K562 (cell line): Measurements from ENCODE around the gene TUT7. TPM values are rescaled to one million over a fixed set of nuclear protein-coding genes. Genes with fewer than 3 reads are reported as not detected.

Source experiments
- ATAC-seq: fragments of 200-7000 bp; cut with Tn5 transposase; 3 replicates; pipeline ENCODE4 v1.9.1; 2020; ENCODE audit warnings: moderate library complexity
- BruUV-seq: library from RNA; stranded (reverse); fragments of 400-500 nt; replicated peaks from 2 replicates; lab custom pipeline; 2021; lab: Mats Ljungman, UMichigan
- CTCF ChIA-PET: fragments of 300-600 bp; formaldehyde crosslinking; extraction: SDS; loops from one replicate; lab custom pipeline; 2021; ENCODE audit warnings: low intra/inter-chr PET ratio; lab: Yijun Ruan, JAX
- POLR2A ChIA-PET: fragments of 300-600, 350-650 bp; sonication (Branson Sonifier 250); formaldehyde crosslinking; extraction: SDS; loops from one replicate; lab custom pipeline; 2021; ENCODE audit warnings: antibody characterized with exemption, inconsistent platforms; lab: Yijun Ruan, JAX
- DNase-seq, 4 experiments: peaks; one replicate each; pipeline versions ENCODE4 v3.0.0 to v3.0.0-alpha.2; 2011 to 2018; ENCODE audit warnings: low spot score in 3 of 4, mixed read lengths in 3 of 4; ENCODE audit errors: extremely low read depth in 1 of 4
- FAIRE-seq: peaks from 2 replicates; lab custom pipeline; 2011; peaks lifted over from hg19 to GRCh38; lab: Jason Lieb, UNC
- H2AFZ ChIP-seq: 2 replicates; pipeline ENCODE4 v1.6.0; 2011; ENCODE audit warnings: low read depth, low read length, control low read depth, inconsistent platforms
- H3K27ac ChIP-seq: fragments of 200-600 bp; 3 replicates; pipeline ENCODE4 v1.8.0; 2011; ENCODE audit warnings: low read depth, mild to moderate bottlenecking, control low read depth, inconsistent platforms, low read length, moderate library complexity, mixed read lengths; ENCODE audit errors: extremely low read depth
- H3K27me3 ChIP-seq, 2 experiments: fragments of 300-600 bp in 1 of 2; 2 replicates in 1 of 2; 3 replicates in 1 of 2; pipeline versions ENCODE4 v1.6.0 to v1.8.0; 2011; ENCODE audit warnings: inconsistent platforms in 2 of 2, low read length in 2 of 2, mild to moderate bottlenecking in 1 of 2, mixed read lengths in 1 of 2, moderate library complexity in 1 of 2; ENCODE audit not compliant: control insufficient read depth in 2 of 2, insufficient read depth in 2 of 2
- H3K36me3 ChIP-seq: fragments of 300-600 bp; 3 replicates; pipeline ENCODE4 v1.8.0; 2011; ENCODE audit warnings: mild to moderate bottlenecking, low read length, inconsistent platforms; ENCODE audit not compliant: control insufficient read depth, insufficient read depth
- H3K4me1 ChIP-seq, 2 experiments: fragments of 200-600 bp in 1 of 2; replicated peaks in 1 of 2; 2 replicates in 1 of 2; 3 replicates in 1 of 2; pipeline versions ENCODE4 v1.5.1 to v1.8.0; 2011; ENCODE audit warnings: inconsistent platforms in 2 of 2, low read length in 2 of 2, mild to moderate bottlenecking in 1 of 2, mixed read lengths in 1 of 2, moderate library complexity in 1 of 2; ENCODE audit not compliant: control insufficient read depth in 2 of 2, insufficient read depth in 2 of 2
- H3K4me2 ChIP-seq: 2 replicates; pipeline ENCODE4 v1.6.1; 2011; ENCODE audit warnings: low read length, control low read depth, inconsistent platforms, mixed read lengths; ENCODE audit not compliant: insufficient read depth
- H3K4me3 ChIP-seq: fragments of 200-600 bp; sonication (generic), shearing (Covaris generic); 2 replicates; pipeline ENCODE4 v1.5.1; 2016; ENCODE audit warnings: control low read depth, inconsistent platforms
- H3K79me2 ChIP-seq: fragments of 200-600 bp; 3 replicates; pipeline ENCODE4 v1.8.0; 2011; ENCODE audit warnings: low read length, inconsistent platforms; ENCODE audit not compliant: control insufficient read depth, insufficient read depth
- H3K9ac ChIP-seq, 2 experiments: 2 replicates each; pipeline versions ENCODE4 v1.6.0 to v1.6.1; 2011; ENCODE audit warnings: low read depth in 2 of 2, low read length in 2 of 2, control low read depth in 1 of 2, inconsistent platforms in 1 of 2, mild to moderate bottlenecking in 1 of 2, mixed read lengths in 1 of 2; ENCODE audit not compliant: insufficient read depth in 1 of 2
- H3K9me1 ChIP-seq: one replicate; pipeline ENCODE4 v1.6.0; 2011; ENCODE audit warnings: inconsistent platforms, mild to moderate bottlenecking, low read length, moderate library complexity; ENCODE audit not compliant: control insufficient read depth, insufficient read depth
- H3K9me3 ChIP-seq: replicated peaks from 2 replicates; pipeline ENCODE4 v1.5.1; 2011; ENCODE audit warnings: low read depth, low read length, inconsistent platforms; ENCODE audit not compliant: control insufficient read depth, insufficient read depth
- H4K20me1 ChIP-seq: replicated peaks from 2 replicates; pipeline ENCODE4 v1.6.1; 2011; ENCODE audit warnings: low read length, inconsistent platforms, mixed read lengths; ENCODE audit not compliant: control insufficient read depth, insufficient read depth
- SP2 ChIP-seq: IDR thresholded peaks from 2 replicates; pipeline ENCODE4 v1.6.1; 2011; ENCODE audit warnings: mild to moderate bottlenecking, low read depth, low read length, moderate library complexity; ENCODE audit not compliant: poor library complexity, severe bottlenecking; ENCODE audit errors: extremely low read depth
- ZNF316 ChIP-seq: fragments of 450-650 bp; IDR thresholded peaks from 2 replicates; pipeline ENCODE4 v1.6.1; 2016
- WGBS: fragments of 100-300 bp; shearing (Covaris generic); methylation state at CpG from one replicate; pipeline ENCODE4 v1.1.6; 2016; ENCODE audit warnings: low coverage, mixed read lengths; ENCODE audit not compliant: insufficient coverage; ENCODE audit errors: missing lambda C conversion rate; 5-methylcytosine and 5-hydroxymethylcytosine counted together
- in situ Hi-C: fragments of 300-500 bp; cut with MboI; formaldehyde crosslinking; loops from 4 replicates; pipeline ENCODE4 v1.15.0; 2018; ENCODE audit warnings: inconsistent platforms, mixed read lengths
- intact Hi-C: fragments of 100-400 bp; cut with micrococcal nuclease; formaldehyde crosslinking; loops from 2 replicates; pipeline ENCODE4 v1.14.2; 2022
- polyA plus RNA-seq, 8 experiments: library from polyadenylated mRNA; depleted of rRNA in 4 of 8; stranded (reverse) in 5 of 8; unstranded in 3 of 8; fragments of >200 nt; fragmentation: Nextera tagmentation in 2 of 8; fragmentation: Illumina TruSeq in 1 of 8; extraction: Ambion mirVana in 2 of 8; extraction: Trizol in 1 of 8; gene quantifications; 2 replicates each; pipeline versions ENCODE4 v1.2.1 to v1.2.3, GENCODE V29; 2011 to 2014; ENCODE audit warnings: inconsistent platforms in 1 of 8, missing spikeins in 1 of 8
- total RNA-seq, 7 experiments: library from RNA; depleted of rRNA in 6 of 7; stranded (reverse); fragments of >200 nt in 6 of 7; fragmentation: Illumina TruSeq in 2 of 7; extraction: Trizol in 2 of 7; gene quantifications; 2 replicates each; pipeline versions ENCODE4 v1.2.1 to v1.2.3, GENCODE V29; 2011 to 2021; ENCODE audit warnings: low replicate concordance in 1 of 7
- TF ChIP-seq, protein P1 (sequence below), 2 experiments: fragments of 250-450 bp in 1 of 2; fragments of 450-650 bp in 1 of 2; sonication (Bioruptor Pico) in 1 of 2; IDR thresholded peaks; 2 replicates each; pipeline versions ENCODE4 v1.6.1 to v1.8.0; 2016 to 2021; ENCODE audit warnings: mild to moderate bottlenecking in 2 of 2, moderate library complexity in 2 of 2, missing compliant biosample characterization in 1 of 2, missing genetic modification characterization in 1 of 2
- TF ChIP-seq, protein P2 (sequence below), 2 experiments: fragments of 450-650 bp in 1 of 2; IDR thresholded peaks; 2 replicates each; pipeline ENCODE4 v1.6.1; 2011 to 2017; ENCODE audit warnings: low read depth in 2 of 2, antibody characterized with exemption in 1 of 2, borderline replicate concordance in 1 of 2, low read length in 1 of 2, mild to moderate bottlenecking in 1 of 2, mixed read lengths in 1 of 2; ENCODE audit not compliant: control insufficient read depth in 1 of 2
- TF ChIP-seq, protein P3 (sequence below): fragments of 450-650 bp; IDR thresholded peaks from 2 replicates; pipeline ENCODE4 v1.6.1; 2016; ENCODE audit warnings: mild to moderate bottlenecking

TUT7 gene
- total and polyA plus RNA-seq, 9 of the 15 experiments (the other 6 are each of a cell fraction or from before 2014, with no cell fraction given) = 5.9 to 26.9 (median 15.2) TPM

DNA sequence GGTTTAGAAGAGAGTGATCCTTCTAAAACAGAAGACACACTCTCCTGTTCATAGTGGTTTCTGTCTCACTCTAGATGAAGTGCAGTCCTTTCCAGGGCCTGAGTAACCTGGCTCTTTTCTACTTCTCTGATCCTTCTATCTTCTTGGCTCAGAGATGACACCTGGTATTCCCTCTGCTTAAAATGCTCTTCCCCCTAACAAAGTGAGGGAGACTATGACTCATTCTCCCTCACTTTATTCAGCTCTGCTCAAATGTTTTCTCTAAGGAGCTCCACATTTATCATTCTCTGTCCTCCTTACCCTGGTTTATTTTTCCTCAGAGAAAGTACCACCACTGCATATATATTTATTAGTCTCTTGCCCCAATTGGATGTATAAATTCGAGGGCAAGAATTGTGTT, 24.6 kb downstream of the TUT7 start:
- CTCF ChIA-PET = no interaction called here
- no peak for FAIRE-seq

More for the DNA sequence above, 24.6 kb downstream of the TUT7 start:
- POLR2A ChIA-PET = interaction anchor here (0.6 to 1.1 kb wide), 2 partner anchors 9 to 12 kb away, joined by 3 read pairs; no protein-coding TSS in a partner anchor
- WGBS = 22% methylated on average over 1 of the region's 1 CpG
- no peak overlapping the region for H2AFZ ChIP-seq
- intact Hi-C loops (no loop called here), in situ Hi-C loops (no loop called here)
- H3K4me1 ChIP-seq = no peaks in the 10 kb centered on the region
- TF ChIP-seq, protein P1, sequence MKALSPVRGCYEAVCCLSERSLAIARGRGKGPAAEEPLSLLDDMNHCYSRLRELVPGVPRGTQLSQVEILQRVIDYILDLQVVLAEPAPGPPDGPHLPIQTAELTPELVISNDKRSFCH (CRISPR knock-in tag; IDR thresholded peaks at IDR 0.05) = no peak
- TF ChIP-seq, protein P1 (tag; IDR thresholded peaks at IDR 0.05) = no peak
- TF ChIP-seq, protein P2, sequence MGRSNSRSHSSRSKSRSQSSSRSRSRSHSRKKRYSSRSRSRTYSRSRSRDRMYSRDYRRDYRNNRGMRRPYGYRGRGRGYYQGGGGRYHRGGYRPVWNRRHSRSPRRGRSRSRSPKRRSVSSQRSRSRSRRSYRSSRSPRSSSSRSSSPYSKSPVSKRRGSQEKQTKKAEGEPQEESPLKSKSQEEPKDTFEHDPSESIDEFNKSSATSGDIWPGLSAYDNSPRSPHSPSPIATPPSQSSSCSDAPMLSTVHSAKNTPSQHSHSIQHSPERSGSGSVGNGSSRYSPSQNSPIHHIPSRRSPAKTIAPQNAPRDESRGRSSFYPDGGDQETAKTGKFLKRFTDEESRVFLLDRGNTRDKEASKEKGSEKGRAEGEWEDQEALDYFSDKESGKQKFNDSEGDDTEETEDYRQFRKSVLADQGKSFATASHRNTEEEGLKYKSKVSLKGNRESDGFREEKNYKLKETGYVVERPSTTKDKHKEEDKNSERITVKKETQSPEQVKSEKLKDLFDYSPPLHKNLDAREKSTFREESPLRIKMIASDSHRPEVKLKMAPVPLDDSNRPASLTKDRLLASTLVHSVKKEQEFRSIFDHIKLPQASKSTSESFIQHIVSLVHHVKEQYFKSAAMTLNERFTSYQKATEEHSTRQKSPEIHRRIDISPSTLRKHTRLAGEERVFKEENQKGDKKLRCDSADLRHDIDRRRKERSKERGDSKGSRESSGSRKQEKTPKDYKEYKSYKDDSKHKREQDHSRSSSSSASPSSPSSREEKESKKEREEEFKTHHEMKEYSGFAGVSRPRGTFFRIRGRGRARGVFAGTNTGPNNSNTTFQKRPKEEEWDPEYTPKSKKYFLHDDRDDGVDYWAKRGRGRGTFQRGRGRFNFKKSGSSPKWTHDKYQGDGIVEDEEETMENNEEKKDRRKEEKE (IDR thresholded peaks at IDR 0.05; ENCODE audit: borderline replicate concordance in 1 of 2, control insufficient read depth in 1 of 2, low read depth in 2 of 2, low read length in 1 of 2) = no peak
- TF ChIP-seq ZNF316 = no peak
- TF ChIP-seq SP2 = no peak
- TF ChIP-seq, protein P3, sequence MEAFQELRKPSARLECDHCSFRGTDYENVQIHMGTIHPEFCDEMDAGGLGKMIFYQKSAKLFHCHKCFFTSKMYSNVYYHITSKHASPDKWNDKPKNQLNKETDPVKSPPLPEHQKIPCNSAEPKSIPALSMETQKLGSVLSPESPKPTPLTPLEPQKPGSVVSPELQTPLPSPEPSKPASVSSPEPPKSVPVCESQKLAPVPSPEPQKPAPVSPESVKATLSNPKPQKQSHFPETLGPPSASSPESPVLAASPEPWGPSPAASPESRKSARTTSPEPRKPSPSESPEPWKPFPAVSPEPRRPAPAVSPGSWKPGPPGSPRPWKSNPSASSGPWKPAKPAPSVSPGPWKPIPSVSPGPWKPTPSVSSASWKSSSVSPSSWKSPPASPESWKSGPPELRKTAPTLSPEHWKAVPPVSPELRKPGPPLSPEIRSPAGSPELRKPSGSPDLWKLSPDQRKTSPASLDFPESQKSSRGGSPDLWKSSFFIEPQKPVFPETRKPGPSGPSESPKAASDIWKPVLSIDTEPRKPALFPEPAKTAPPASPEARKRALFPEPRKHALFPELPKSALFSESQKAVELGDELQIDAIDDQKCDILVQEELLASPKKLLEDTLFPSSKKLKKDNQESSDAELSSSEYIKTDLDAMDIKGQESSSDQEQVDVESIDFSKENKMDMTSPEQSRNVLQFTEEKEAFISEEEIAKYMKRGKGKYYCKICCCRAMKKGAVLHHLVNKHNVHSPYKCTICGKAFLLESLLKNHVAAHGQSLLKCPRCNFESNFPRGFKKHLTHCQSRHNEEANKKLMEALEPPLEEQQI = no peak
- H4K20me1 ChIP-seq = no peaks in the 10 kb centered on the region
- no peaks in the 10 kb centered on the region for H3K79me2 ChIP-seq
- H3K9ac ChIP-seq = no peak overlapping the region
- BruUV-seq = no TSS peak
- peaks cover 47% of the 10 kb centered on the region for H3K36me3 ChIP-seq
- H3K27ac ChIP-seq = no peak overlapping the region
- H3K9me1 ChIP-seq = no peaks in the 10 kb centered on the region
- H3K9me3 ChIP-seq = no peaks in the 10 kb centered on the region
- DNase-seq = no peak
- H3K27me3 ChIP-seq = no peaks in the 10 kb centered on the region
- H3K4me3 ChIP-seq = no peak overlapping the region
- ATAC-seq = no peak
- no peak overlapping the region for H3K4me2 ChIP-seq
